ENCODE data around the gene PDGFRB.

PDGFRB gene

GRCh38 chr5:150155258-150156026 is at the start of gene PDGFRB:
Gene PDGFRB, minus strand, starts transcription at chr5:150155845. Its CDS starts 18,798 bp downstream, at chr5:150137047.
- peak; percentile 55 for DNase-seq

- DNase-seq = no peak
Observed at GRCh38 chr5:150204590-150204960, 48.9 kb upstream of the PDGFRB start.

- no peak for DNase-seq
Observed at GRCh38 chr5:150203832-150204589, 48.4 kb upstream of the PDGFRB start.

GRCh38 chr5:150202501-150202900 is 46.9 kb upstream of the PDGFRB start:
- DNase-seq = no peak

- DNase-seq = no peak
Observed at GRCh38 chr5:150197476-150197875, 41.8 kb upstream of the PDGFRB start.

- no peak for DNase-seq
Observed at GRCh38 chr5:150196986-150197385, 41.3 kb upstream of the PDGFRB start.

GRCh38 chr5:150196514-150196913 is 40.9 kb upstream of the PDGFRB start:
- no peak for DNase-seq

- no peak for DNase-seq
Observed at GRCh38 chr5:150195736-150196485, 40.3 kb upstream of the PDGFRB start.

GRCh38 chr5:150192462-150192861 is 36.8 kb upstream of the PDGFRB start:
- DNase-seq = no peak

GRCh38 chr5:150190987-150191386 is 35.3 kb upstream of the PDGFRB start:
- no peak for DNase-seq

GRCh38 chr5:150190503-150190979 is 34.9 kb upstream of the PDGFRB start:
- DNase-seq = no peak

GRCh38 chr5:150189728-150190502 is 34.3 kb upstream of the PDGFRB start, which contains the start of gene SLC6A7:
Gene SLC6A7, plus strand, starts transcription at chr5:150190062. Its CDS starts 266 bp downstream, at chr5:150190328.
- DNase-seq = no peak

GRCh38 chr5:150189326-150189725 is 33.7 kb upstream of the PDGFRB start:
- no peak for DNase-seq

GRCh38 chr5:150188146-150188842 is 32.6 kb upstream of the PDGFRB start:
- no peak for DNase-seq

- no peak for DNase-seq
Observed at GRCh38 chr5:150186897-150187296, 31.3 kb upstream of the PDGFRB start.

- no peak for DNase-seq
Observed at GRCh38 chr5:150186137-150186536, 30.5 kb upstream of the PDGFRB start.

GRCh38 chr5:150184990-150185912 is 29.6 kb upstream of the PDGFRB start:
- no peak for DNase-seq

- no peak for DNase-seq
Observed at GRCh38 chr5:150184006-150184405, 28.4 kb upstream of the PDGFRB start.

- no peak for DNase-seq
Observed at GRCh38 chr5:150183436-150183835, 27.8 kb upstream of the PDGFRB start.

- no peak for DNase-seq
Observed at GRCh38 chr5:150182774-150183173, 27.1 kb upstream of the PDGFRB start.

Data from NCI-H226 (cell line).